ENCODE data around the gene RAN. TPM values are rescaled to one million over a fixed set of nuclear protein-coding genes. Genes with fewer than 3 reads are reported as not detected.

The RAN gene
- total RNA-seq, 1 experiment from 2014 or later: 1,193 TPM

DNA sequence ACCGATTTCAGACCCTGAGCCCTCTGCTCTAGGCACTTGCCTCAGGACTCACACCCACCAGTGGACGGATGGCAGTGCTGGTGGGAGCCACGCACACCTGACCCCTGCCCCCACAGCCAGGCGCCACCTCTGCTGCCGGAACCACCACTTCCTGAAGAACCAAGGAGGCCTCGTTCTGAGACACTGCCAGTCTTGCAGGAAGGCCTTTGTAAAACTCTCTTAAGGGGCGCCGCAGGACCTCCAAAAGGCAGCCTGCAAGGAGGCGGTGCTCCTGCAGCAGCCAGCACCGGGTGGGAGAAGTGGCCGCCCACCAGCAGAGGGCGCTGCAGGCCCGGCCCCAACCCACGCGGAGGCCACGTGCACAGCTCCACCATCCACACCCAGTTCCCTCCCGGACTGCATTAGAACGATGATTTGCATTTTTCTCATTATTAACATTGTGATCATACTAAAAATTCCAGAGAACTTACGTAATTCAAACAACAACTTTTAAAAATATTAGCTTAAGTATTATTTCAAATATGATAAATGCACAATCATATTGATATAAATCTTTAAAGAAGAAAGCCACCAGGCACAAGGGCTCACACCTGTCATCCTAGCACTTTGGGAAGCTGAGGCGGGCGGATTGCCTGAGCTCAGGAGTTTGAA, 45.6 kb upstream of the RAN start:
- CTCF ChIA-PET: interaction anchor here (0.6 to 1.0 kb wide), 4 partner anchors 25 to 628 kb away, joined by 3 to 5 read pairs (median 4); no protein-coding TSS in a partner anchor
- TF ChIP-seq SIN3A (IDR thresholded peaks at IDR 0.05; ENCODE audit: borderline replicate concordance, insufficient read depth, low read depth, low read length) (no peak), POLR2AphosphoS5 (IDR thresholded peaks at IDR 0.05; ENCODE audit: low read depth, low read length) (no peak), TCF7L2 (IDR thresholded peaks at IDR 0.05; ENCODE audit: low read depth, low read length) (no peak)
- TF ChIP-seq, protein P1, sequence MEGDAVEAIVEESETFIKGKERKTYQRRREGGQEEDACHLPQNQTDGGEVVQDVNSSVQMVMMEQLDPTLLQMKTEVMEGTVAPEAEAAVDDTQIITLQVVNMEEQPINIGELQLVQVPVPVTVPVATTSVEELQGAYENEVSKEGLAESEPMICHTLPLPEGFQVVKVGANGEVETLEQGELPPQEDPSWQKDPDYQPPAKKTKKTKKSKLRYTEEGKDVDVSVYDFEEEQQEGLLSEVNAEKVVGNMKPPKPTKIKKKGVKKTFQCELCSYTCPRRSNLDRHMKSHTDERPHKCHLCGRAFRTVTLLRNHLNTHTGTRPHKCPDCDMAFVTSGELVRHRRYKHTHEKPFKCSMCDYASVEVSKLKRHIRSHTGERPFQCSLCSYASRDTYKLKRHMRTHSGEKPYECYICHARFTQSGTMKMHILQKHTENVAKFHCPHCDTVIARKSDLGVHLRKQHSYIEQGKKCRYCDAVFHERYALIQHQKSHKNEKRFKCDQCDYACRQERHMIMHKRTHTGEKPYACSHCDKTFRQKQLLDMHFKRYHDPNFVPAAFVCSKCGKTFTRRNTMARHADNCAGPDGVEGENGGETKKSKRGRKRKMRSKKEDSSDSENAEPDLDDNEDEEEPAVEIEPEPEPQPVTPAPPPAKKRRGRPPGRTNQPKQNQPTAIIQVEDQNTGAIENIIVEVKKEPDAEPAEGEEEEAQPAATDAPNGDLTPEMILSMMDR (IDR thresholded peaks at IDR 0.05): peak; percentile 95
- TF ChIP-seq, protein P2, sequence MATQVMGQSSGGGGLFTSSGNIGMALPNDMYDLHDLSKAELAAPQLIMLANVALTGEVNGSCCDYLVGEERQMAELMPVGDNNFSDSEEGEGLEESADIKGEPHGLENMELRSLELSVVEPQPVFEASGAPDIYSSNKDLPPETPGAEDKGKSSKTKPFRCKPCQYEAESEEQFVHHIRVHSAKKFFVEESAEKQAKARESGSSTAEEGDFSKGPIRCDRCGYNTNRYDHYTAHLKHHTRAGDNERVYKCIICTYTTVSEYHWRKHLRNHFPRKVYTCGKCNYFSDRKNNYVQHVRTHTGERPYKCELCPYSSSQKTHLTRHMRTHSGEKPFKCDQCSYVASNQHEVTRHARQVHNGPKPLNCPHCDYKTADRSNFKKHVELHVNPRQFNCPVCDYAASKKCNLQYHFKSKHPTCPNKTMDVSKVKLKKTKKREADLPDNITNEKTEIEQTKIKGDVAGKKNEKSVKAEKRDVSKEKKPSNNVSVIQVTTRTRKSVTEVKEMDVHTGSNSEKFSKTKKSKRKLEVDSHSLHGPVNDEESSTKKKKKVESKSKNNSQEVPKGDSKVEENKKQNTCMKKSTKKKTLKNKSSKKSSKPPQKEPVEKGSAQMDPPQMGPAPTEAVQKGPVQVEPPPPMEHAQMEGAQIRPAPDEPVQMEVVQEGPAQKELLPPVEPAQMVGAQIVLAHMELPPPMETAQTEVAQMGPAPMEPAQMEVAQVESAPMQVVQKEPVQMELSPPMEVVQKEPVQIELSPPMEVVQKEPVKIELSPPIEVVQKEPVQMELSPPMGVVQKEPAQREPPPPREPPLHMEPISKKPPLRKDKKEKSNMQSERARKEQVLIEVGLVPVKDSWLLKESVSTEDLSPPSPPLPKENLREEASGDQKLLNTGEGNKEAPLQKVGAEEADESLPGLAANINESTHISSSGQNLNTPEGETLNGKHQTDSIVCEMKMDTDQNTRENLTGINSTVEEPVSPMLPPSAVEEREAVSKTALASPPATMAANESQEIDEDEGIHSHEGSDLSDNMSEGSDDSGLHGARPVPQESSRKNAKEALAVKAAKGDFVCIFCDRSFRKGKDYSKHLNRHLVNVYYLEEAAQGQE (IDR thresholded peaks at IDR 0.05; ENCODE audit: insufficient read depth in 1 of 2, low read depth in 2 of 2, low read length in 1 of 2): no peak

DNA sequence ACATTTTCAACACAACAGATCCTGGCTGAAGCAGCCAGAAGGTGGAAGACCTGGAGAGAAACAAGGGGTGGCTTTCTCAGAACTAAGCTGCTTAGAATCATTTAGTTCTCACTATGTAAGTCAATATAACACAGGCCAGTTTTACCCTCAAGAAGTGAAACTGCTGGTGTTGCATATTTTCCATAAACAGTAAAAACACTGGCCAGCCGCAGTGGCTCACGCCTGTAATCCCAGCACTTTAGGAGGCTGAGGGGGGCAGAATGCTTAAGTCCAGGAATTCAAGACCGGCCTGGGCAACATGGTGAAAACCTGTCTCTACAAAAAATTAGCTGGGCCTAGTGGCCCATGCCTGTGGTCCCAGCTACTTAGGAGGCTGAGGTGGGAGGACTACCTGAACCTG, 44.4 kb upstream of the RAN start:
- POLR2A ChIA-PET: no interaction called here
- in situ Hi-C loops (cut with HindIII; ENCODE audit: low pct_unique_long_range_greater_than_20kb, low sequenced_read_pairs) (no loop called here), intact Hi-C loops (cut with micrococcal nuclease; ENCODE audit: unreplicated experiment) (no loop called here)
- Histone ChIP-seq H3K27me3 (ENCODE audit: control insufficient read depth, insufficient read depth, low read length) (no peaks in the 10 kb centered on the region), H3K36me3 (ENCODE audit: control insufficient read depth, insufficient read depth, low read length) (no peaks in the 10 kb centered on the region), H3K9me3 (ENCODE audit: control insufficient read depth, insufficient read depth, low read depth, low read length) (no peaks in the 10 kb centered on the region), H3K4me3 (ENCODE audit: low read depth in 2 of 2, low read length in 2 of 2) (no peak overlapping the region), H3K4me1 (ENCODE audit: control insufficient read depth, insufficient read depth, low read length) (no peaks in the 10 kb centered on the region), H3K27ac (ENCODE audit: low read length) (no peak overlapping the region)
- no peak for ATAC-seq
- no TSS peak for BruUV-seq (replicated peaks)
- DNase-seq (ENCODE audit: low read depth, low spot score): no peak
- CTCF ChIA-PET: no interaction called here
- TF ChIP-seq, protein P1 (IDR thresholded peaks at IDR 0.05): no peak
- TF ChIP-seq SIN3A (IDR thresholded peaks at IDR 0.05; ENCODE audit: borderline replicate concordance, insufficient read depth, low read depth, low read length) (no peak), POLR2AphosphoS5 (IDR thresholded peaks at IDR 0.05; ENCODE audit: low read depth, low read length) (no peak), TCF7L2 (IDR thresholded peaks at IDR 0.05; ENCODE audit: low read depth, low read length) (no peak)
- TF ChIP-seq, protein P2 (IDR thresholded peaks at IDR 0.05; ENCODE audit: insufficient read depth in 1 of 2, low read depth in 2 of 2, low read length in 1 of 2): no peak

More for the DNA sequence above, 45.6 kb upstream of the RAN start:
- no TSS peak for BruUV-seq (replicated peaks)
- intact Hi-C loops (cut with micrococcal nuclease; ENCODE audit: unreplicated experiment): no loop called here
- Histone ChIP-seq H3K9me3 (ENCODE audit: control insufficient read depth, insufficient read depth, low read depth, low read length) (no peaks in the 10 kb centered on the region), H3K27me3 (ENCODE audit: control insufficient read depth, insufficient read depth, low read length) (no peaks in the 10 kb centered on the region), H3K4me1 (ENCODE audit: control insufficient read depth, insufficient read depth, low read length) (no peaks in the 10 kb centered on the region), H3K36me3 (ENCODE audit: control insufficient read depth, insufficient read depth, low read length) (no peaks in the 10 kb centered on the region), H3K27ac (ENCODE audit: low read length) (no peak overlapping the region), H3K4me3 (ENCODE audit: low read depth in 2 of 2, low read length in 2 of 2) (no peak overlapping the region)
- in situ Hi-C loops (cut with HindIII; ENCODE audit: low pct_unique_long_range_greater_than_20kb, low sequenced_read_pairs): no loop called here
- ATAC-seq (peak; percentile 93), DNase-seq (ENCODE audit: low read depth, low spot score) (no peak)
- POLR2A ChIA-PET: no interaction called here
